HG03025 (cell line): ENCODE measurements around the gene CENPVL3.
"Not testable (repeated sequence)": the region's sequence is repeated elsewhere in the genome, so short reads cannot be mapped to it uniquely, and the experiment has no call there.

Experiments
- ATAC-seq: cut with Tn5 transposase; IDR thresholded peaks from one replicate; pipeline ENCODE4 v1.9.1; 2021; ENCODE audit warnings: mild to moderate bottlenecking, moderate library complexity; ENCODE audit not compliant: unreplicated experiment, low FRiP score

CENPVL3 gene

DNA sequence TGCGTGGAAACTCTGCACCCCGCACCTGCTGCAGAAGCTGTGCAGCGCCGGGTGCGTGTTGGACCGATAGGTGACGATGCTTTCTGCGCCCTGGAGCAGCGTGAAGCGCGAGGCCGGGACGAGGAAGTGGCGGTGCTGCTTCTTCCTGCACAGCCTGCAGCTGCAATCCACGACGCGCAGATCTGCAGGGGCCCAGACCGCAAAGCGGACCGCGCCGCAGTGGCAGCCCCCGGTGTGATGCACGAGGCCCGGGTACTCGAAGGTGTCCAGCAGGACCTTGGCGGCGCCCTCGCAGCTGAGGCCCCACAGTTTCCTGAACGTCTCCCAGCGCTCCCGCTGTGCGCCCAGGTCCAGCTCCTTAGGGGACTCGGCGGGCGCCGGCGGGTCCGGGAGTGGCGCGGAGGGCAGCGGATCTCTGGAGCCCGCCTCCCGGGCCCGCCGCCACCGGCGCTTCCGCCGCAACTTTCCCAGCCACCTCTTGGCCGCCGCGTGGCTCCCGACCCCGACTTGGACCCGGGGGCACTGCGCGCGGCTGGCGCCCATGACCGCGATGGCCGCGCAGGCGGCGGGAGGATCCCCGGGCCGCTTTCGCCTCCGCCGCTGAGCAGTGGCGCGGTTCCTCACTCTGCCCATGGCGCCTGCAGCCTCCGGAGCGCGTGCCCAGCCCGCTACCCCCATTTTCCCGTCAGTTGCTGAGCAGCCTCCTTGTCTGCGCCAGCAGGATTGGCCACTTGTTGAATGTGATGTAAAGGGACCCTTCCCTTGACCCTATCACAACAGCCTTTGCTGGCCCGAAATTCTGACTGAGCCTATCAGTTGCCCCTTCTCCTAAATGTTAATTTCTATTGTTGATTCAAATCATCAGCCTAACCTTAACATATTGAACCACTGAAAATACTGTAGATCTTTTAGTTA is at the start of gene CENPVL3:
TSS of gene CENPVL3 (minus strand) at position 672 of the 915 bp plus-strand sequence. CDS start at position 633, 39 bp downstream.
- not testable (repeated sequence) for ATAC-seq

DNA sequence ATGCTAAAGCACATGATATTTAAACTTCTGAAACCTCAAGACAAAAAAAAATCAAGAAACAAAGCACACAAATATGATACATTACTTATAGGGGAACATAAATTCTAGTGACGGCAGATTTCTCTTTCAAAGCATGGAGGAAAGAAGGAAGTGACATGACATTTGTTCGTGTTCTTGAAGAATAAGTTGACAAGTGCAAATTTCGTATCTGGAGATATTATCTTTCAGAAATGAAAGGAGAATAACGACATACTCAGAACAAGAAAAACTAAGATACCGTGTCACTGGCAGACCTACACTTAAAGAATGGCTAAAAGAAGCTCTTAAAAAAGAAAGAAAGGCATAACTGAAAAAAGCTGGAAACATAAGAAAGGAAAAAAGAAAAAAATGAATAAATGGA is 47.3 kb upstream of the CENPVL3 start:
- no peak for ATAC-seq

DNA sequence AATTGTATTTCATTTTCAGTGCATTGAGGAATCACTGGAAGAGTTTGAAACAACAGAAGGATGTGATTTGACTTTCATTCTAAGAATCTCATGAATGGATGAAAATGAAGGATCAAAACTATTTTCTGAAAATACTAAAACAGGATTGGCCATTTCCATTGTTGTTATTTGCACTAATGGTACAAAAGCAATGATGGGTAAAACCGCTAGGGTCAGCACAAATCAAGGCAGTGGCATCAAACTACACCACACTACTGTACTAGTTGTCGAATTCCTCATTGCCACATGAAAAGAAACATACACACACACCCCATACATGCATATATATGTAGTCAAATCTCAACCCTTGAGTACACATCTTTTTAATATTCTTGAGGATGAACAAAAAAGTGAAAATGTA is 24.7 kb upstream of the CENPVL3 start:
- ATAC-seq: no peak

DNA sequence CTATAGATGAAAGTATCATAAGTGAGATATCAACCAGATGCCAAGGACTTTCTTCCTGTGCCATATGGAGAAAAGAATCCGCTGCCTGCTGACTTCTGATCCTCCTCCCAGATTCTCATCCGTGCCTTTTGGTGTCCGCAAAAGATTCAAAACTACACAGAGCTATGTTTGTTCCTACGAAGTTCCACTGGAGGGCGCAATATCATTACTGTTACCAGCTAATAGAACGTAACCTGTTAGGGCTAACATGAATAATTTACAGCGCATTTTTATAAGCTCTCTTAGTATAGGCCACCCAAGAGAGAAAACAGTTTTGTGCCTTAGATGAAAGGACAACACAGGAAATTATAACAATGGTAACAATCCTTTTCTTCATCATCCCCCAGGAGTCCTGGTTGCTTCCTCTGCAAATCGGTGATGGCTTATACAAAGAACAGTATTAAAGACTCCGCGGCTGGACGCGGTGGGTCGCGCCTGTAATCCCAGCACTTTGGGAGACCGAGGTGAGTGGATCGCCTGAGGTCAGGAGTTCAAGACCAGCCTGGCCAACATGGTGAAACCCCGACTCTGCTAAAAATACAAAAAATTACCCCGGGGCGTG is 22.8 kb upstream of the CENPVL3 start:
- no peak for ATAC-seq

DNA sequence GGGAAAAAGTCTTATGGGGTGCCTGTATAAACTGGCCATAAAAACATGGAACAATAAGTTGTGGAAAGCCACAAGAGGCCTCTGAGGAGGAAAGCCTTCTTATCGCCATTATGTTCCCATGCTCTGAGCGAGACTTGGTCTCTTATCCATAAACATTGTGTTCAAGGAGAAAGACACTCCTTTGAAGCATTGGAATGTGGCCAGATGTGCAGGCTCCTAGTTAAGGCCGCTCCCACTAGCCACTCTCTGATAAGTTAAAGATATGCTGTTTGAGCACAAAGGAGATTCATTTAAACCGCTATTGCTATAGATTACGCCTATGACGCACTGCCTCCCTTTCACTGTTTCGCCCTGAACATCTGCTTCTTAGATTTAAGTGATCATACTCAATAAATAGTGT is 17.8 kb upstream of the CENPVL3 start:
- ATAC-seq: not testable (repeated sequence)

DNA sequence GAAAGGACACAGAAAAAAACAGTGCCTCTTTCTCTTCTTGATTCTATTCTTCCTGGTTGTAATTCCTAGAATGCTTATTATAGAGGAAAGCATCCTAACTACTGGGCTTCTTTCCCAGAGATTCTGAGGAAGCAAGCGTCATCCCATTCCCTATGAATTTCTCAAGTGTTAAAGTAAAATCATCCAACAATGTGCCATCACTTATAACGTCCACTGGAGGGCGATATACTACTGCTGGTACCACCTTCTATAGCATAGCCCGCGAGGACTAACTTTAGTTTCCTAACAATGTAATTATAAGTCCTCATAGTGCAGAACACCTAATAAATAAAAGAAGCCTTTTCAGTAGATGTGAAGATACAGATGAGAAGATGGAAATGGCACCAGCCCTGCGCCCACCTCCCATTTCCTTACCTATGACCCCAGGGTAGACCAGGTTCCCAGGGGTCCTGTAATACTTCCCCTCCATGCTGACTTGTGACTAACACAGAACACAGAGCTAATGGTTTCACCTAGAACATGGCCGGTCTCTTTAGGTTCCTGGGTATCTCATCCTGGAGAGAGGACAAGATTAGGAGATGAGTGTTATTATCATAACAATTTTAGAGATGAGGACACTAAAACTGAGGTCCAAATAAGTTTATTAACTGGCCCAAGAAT is 4.2 kb downstream of the CENPVL3 start:
- no peak for ATAC-seq

DNA sequence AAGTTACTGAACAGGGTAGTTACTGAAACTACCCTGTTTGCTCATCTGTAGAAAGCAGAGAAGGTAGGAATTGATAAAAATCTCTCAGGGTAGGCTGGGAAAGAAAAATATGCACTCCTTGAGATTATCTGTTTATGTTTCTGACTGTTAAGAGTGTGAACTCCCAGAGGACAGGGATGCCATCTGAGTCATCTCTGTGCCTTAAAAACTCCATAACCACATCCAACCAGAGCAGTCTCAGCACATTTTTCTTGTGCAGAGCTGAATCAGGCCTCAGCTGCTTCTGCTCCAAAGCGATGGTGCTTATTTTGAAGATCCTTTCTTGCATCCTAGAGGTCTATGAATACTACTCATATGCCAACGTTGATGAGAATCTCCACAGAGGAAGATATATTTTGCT is 9.9 kb downstream of the CENPVL3 start:
- no peak for ATAC-seq

DNA sequence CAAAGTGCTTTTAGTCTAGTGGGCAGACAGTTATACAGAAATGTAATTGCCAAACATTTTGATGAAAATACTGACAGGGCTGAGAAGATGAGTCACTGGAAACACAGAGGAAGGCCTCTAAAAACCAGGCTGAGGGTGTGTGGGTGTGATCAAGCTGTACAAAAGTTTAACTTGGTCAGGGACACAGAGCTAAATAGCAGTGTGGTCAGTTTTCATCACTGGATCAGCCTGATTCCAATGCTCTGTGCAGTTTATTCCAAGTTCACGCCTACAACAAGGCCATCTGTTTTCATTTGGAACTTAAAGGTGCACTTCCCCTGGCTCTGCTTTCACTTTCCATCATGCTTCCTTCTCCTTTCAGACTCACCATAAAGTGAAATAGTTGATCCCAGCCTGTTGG is 10.6 kb downstream of the CENPVL3 start:
- no peak for ATAC-seq

DNA sequence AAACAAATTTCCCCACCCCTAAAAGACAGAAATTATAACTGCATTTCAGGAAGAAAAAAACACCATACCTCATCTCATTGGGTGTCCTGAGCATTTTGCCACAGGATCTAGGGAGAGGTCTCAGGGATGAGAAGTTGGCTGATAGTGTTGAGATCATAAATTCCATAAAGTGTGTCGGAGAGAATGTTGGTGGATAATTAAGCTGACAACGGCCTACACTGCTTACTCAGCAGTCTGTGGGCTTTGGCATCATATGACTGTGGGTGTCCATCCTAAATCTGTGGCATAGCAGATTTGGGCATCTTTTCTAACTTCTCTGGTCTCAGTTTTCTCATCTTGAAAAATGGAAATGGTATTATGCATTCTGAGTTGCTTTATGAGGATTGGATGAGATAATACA is 12.3 kb downstream of the CENPVL3 start:
- ATAC-seq: no peak

DNA sequence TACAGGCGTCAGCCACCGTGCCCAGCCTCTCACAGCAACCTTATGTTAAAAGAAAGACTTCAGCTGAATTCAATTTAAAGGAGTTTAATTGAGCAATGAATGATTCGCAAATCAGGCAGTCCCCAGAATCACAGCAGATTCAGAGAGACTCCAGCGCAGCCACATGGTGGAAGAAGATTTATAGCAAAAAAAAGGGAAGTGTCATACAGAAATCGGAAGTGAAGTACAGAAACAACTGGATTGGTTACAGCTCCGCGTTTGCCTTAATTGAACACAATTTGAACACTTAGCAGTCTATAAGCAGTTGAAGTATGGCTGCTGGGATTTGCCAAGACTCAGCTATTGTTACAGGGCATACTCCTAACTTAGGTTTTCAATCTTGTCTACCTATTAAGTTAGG is 19.8 kb downstream of the CENPVL3 start:
- ATAC-seq: no peak

DNA sequence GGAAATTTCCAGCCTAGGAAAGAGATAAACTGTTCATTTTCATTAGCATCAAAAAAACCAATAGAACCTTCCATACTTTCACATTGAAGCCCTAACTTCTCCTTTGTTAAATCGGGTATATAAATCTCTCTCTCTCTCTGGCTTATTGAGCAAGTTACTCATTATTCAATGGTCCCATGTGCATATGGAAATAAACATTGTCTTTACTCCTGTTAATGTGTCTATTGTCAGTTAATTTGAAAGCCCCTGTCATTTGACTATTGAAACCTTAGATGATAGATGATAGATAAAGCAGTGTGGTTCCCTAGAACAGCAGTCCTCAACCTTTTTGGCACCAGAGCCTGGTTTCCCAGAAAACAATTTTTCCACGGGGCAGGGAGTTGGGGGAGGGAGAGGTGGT is 46.8 kb downstream of the CENPVL3 start:
- ATAC-seq: no peak

DNA sequence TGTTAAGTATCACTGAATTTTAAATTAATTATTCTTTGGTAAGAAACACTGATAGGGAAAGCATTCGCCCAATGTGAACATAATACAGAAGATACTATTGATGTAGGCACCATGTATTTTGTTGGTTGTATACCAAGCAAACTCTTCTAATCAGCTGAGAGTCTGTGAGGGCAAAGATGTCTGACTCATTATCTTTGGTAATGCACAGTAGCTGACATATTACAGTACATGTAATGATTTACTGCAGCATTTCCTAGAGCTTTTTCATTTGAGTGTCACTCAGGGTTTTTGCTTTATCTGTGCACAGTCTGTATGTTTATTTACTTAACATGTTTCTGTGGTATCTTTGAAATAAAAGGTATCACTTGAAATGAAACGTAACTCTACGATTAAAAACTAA is 49.2 kb downstream of the CENPVL3 start:
- no peak for ATAC-seq

DNA sequence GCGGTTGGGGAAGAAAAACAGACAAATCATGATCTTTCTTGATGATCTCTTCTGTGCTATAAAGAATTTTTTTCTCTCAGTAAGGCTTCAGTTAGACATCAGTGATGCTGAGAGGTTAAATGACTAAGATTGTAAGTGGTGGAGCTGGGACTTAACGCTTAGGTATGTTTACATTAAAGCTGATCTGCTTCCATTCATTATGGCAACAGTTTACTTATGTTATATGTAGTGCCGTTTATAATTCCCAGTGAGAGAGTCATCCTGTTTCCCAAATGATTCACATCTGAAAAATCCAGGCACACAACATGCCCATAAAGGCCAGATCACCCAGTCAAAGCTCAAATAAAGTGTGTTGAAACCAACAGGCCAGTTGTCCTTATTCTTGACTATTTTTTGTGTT is 50.1 kb downstream of the CENPVL3 start:
- ATAC-seq: no peak
